ENCODE measurements around the gene DPP7.

The DPP7 gene

GRCh38 chr9:137089232-137089947 is 25.1 kb downstream of the DPP7 start:
- DNase-seq (ENCODE audit: insufficient read length, low spot score) (no peak), FAIRE-seq (no peak)
- no peak for TF ChIP-seq CTCF (IDR thresholded peaks at IDR 0.05; ENCODE audit: insufficient read depth, missing control alignments)

GRCh38 chr9:137088121-137088520 is 26.4 kb downstream of the DPP7 start:
- no peak for DNase-seq (ENCODE audit: insufficient read length, low spot score)
- no peak for FAIRE-seq
- TF ChIP-seq CTCF (IDR thresholded peaks at IDR 0.05; ENCODE audit: insufficient read depth, missing control alignments): no peak

DNA sequence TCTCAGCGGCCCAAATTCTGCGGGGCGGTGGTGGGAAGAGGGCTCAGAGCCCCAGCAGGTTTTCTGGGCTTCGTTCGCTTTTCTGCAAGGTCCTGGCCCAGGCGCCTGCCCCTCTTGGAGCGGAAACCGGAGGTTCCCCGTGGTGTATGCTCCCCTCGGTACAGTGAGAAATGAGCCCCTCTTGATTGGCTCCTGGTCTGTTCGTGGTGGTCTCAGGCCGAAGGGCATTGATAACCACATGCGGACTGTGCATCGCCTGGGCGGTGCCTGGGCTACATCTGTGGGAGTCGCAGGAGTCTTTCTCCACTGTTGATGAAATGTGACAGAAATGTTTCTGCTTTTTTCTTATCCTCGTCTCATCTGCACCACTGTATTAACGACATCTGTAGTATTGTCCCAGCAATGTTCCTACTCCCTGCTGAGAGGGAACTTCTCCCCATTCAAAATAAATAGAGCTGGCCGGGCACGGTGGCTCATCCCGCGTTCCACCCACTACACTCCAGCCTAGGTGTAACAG is 27.1 kb downstream of the DPP7 start:
- FAIRE-seq (no peak), DNase-seq (ENCODE audit: insufficient read length, low spot score) (no peak)
- TF ChIP-seq CTCF (IDR thresholded peaks at IDR 0.05; ENCODE audit: insufficient read depth, missing control alignments): no peak

- TF ChIP-seq CTCF (IDR thresholded peaks at IDR 0.05; ENCODE audit: insufficient read depth, missing control alignments): no peak
- FAIRE-seq (no peak), DNase-seq (ENCODE audit: insufficient read length, low spot score) (peak; percentile 88)
Measured at GRCh38 chr9:137086531-137087408, 27.8 kb downstream of the DPP7 start, which contains the start of gene MAN1B1. MAN1B1 (plus strand) TSS chr9:137086985; CDS start chr9:137087000, 15 bp downstream.

DNA sequence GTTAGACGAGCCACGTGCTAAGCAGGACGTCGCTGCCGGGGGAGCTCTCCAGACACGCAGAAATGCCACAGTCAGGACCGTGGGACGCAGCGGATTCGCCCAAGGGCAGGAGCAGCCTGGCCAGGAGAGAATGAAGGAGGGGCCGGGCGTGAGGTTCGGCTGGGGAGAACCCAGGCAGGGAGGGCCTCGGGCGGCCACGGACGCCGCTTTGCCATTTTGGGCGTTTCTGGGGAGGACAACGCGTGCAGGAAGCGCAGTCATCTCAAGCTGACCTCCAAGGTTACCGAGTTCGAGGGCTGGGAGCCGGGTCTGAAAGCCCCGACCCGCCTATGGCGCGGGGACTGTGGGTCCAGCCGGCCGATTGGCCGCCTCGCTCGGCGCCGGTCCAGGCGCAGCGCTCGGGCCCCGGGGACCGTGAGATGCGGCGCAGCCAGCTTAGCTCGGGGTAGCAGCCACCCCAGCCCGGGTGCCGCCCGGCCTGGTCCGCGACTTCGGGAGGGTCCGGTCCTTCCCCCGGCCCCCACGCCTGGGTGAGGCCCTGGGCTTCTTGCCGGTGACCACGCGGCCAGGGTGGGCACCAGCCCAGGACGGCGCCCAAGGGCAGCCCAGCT is 28.5 kb downstream of the DPP7 start:
- DNase-seq (ENCODE audit: insufficient read length, low spot score) (no peak), FAIRE-seq (no peak)
- no peak for TF ChIP-seq CTCF (IDR thresholded peaks at IDR 0.05; ENCODE audit: insufficient read depth, missing control alignments)

GRCh38 chr9:137084526-137084925 is 30.0 kb downstream of the DPP7 start:
- no peak for TF ChIP-seq CTCF (IDR thresholded peaks at IDR 0.05; ENCODE audit: insufficient read depth, missing control alignments)
- FAIRE-seq: no peak

More at GRCh38 chr9:137084526-137084925, 30.0 kb downstream of the DPP7 start:
- DNase-seq (ENCODE audit: insufficient read length, low spot score): no peak
